ENCODE measurements around the gene CELA2A.
A peak's percentile ranks its signal among the peaks of the same experiment; 100 is the strongest.

GRCh38 chr1:15430787-15431570 is 25.6 kb upstream of the CELA2A start:
- TF ChIP-seq EZH2phosphoT487 (IDR thresholded peaks at IDR 0.05; ENCODE audit: borderline replicate concordance, low read depth) (no peak), RCOR1 (IDR thresholded peaks at IDR 0.05; ENCODE audit: low read length) (no peak), RAD21 (IDR thresholded peaks at IDR 0.05; ENCODE audit: low read length) (peak; percentile 93), POLR2AphosphoS5 (IDR thresholded peaks at IDR 0.05; ENCODE audit: low read depth, low read length) (no peak), NFIC (IDR thresholded peaks at IDR 0.05; ENCODE audit: borderline replicate concordance) (no peak), GABPA (IDR thresholded peaks at IDR 0.05; ENCODE audit: low read depth) (no peak), SMC3 (IDR thresholded peaks at IDR 0.05; ENCODE audit: low read depth, low read length) (peak; percentile 81), MXI1 (IDR thresholded peaks at IDR 0.05; ENCODE audit: low read depth, low read length) (no peak), EP300 (IDR thresholded peaks at IDR 0.05; ENCODE audit: borderline replicate concordance in 1 of 2, low read depth in 1 of 2, low read length in 1 of 2) (no peak), PBX3 (IDR thresholded peaks at IDR 0.05) (no peak), SIN3A (IDR thresholded peaks at IDR 0.05; ENCODE audit: borderline replicate concordance, low read depth, low read length) (no peak)
- TF ChIP-seq, protein P1, sequence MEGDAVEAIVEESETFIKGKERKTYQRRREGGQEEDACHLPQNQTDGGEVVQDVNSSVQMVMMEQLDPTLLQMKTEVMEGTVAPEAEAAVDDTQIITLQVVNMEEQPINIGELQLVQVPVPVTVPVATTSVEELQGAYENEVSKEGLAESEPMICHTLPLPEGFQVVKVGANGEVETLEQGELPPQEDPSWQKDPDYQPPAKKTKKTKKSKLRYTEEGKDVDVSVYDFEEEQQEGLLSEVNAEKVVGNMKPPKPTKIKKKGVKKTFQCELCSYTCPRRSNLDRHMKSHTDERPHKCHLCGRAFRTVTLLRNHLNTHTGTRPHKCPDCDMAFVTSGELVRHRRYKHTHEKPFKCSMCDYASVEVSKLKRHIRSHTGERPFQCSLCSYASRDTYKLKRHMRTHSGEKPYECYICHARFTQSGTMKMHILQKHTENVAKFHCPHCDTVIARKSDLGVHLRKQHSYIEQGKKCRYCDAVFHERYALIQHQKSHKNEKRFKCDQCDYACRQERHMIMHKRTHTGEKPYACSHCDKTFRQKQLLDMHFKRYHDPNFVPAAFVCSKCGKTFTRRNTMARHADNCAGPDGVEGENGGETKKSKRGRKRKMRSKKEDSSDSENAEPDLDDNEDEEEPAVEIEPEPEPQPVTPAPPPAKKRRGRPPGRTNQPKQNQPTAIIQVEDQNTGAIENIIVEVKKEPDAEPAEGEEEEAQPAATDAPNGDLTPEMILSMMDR (IDR thresholded peaks at IDR 0.05): peak; percentile 98
- TF ChIP-seq, protein P2, sequence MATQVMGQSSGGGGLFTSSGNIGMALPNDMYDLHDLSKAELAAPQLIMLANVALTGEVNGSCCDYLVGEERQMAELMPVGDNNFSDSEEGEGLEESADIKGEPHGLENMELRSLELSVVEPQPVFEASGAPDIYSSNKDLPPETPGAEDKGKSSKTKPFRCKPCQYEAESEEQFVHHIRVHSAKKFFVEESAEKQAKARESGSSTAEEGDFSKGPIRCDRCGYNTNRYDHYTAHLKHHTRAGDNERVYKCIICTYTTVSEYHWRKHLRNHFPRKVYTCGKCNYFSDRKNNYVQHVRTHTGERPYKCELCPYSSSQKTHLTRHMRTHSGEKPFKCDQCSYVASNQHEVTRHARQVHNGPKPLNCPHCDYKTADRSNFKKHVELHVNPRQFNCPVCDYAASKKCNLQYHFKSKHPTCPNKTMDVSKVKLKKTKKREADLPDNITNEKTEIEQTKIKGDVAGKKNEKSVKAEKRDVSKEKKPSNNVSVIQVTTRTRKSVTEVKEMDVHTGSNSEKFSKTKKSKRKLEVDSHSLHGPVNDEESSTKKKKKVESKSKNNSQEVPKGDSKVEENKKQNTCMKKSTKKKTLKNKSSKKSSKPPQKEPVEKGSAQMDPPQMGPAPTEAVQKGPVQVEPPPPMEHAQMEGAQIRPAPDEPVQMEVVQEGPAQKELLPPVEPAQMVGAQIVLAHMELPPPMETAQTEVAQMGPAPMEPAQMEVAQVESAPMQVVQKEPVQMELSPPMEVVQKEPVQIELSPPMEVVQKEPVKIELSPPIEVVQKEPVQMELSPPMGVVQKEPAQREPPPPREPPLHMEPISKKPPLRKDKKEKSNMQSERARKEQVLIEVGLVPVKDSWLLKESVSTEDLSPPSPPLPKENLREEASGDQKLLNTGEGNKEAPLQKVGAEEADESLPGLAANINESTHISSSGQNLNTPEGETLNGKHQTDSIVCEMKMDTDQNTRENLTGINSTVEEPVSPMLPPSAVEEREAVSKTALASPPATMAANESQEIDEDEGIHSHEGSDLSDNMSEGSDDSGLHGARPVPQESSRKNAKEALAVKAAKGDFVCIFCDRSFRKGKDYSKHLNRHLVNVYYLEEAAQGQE (IDR thresholded peaks at IDR 0.05; ENCODE audit: low read depth, low read length): no peak
- TF ChIP-seq, protein P3, sequence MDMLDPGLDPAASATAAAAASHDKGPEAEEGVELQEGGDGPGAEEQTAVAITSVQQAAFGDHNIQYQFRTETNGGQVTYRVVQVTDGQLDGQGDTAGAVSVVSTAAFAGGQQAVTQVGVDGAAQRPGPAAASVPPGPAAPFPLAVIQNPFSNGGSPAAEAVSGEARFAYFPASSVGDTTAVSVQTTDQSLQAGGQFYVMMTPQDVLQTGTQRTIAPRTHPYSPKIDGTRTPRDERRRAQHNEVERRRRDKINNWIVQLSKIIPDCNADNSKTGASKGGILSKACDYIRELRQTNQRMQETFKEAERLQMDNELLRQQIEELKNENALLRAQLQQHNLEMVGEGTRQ (IDR thresholded peaks at IDR 0.05; ENCODE audit: borderline replicate concordance, low read depth, low read length): no peak

Data from SK-N-SH (cell line).